WERI-Rb-1 (cell line): ENCODE results near the gene SHISAL1.

Experiments
- DNase-seq: peaks from one replicate; pipeline ENCODE4 v3.0.0-alpha.2; 2020
- H3K27ac ChIP-seq: fragments of 250-450 bp; sonication (Bioruptor Pico); 2 replicates; pipeline ENCODE4 v1.5.1; 2020; ENCODE audit warnings: mild to moderate bottlenecking, moderate library complexity
- H3K27me3 ChIP-seq: fragments of 250-450 bp; sonication (Bioruptor Pico); 2 replicates; pipeline ENCODE4 v1.5.1; 2021; ENCODE audit warnings: mild to moderate bottlenecking, low read depth, moderate library complexity; ENCODE audit not compliant: insufficient read depth, severe bottlenecking
- H3K36me3 ChIP-seq: fragments of 250-450 bp; sonication (Bioruptor Pico); 2 replicates; pipeline ENCODE4 v1.5.1; 2020; ENCODE audit warnings: mild to moderate bottlenecking, moderate library complexity
- H3K4me3 ChIP-seq: 2 replicates; pipeline ENCODE4 v1.5.1; 2011; ENCODE audit warnings: low read depth, mild to moderate bottlenecking, control low read depth, low read length
- H3K9me3 ChIP-seq: fragments of 250-450 bp; sonication (Bioruptor Pico); 2 replicates; pipeline ENCODE4 v1.5.1; 2021; ENCODE audit warnings: mild to moderate bottlenecking, moderate library complexity; ENCODE audit not compliant: severe bottlenecking
- CTCF ChIP-seq: IDR thresholded peaks from 2 replicates; pipeline ENCODE4 v1.5.1; 2011; ENCODE audit warnings: low read depth, mild to moderate bottlenecking, control low read depth, inconsistent platforms, low read length

Gene SHISAL1

GRCh38 chr22:44271732-44272400 lies 40.9 kb downstream of the SHISAL1 start:
- DNase-seq = no peak
- H3K36me3 ChIP-seq = no peaks in the 10 kb centered on the region
- no peak for TF ChIP-seq CTCF
- no peak overlapping the region for H3K4me3 ChIP-seq
- no peaks in the 10 kb centered on the region for H3K9me3 ChIP-seq
- H3K27ac ChIP-seq = no peak overlapping the region
- no peaks in the 10 kb centered on the region for H3K27me3 ChIP-seq

GRCh38 chr22:44271010-44271500 lies 41.7 kb downstream of the SHISAL1 start:
- no peak for TF ChIP-seq CTCF
- Histone ChIP-seq H3K4me3 (no peak overlapping the region), H3K9me3 (no peaks in the 10 kb centered on the region), H3K27me3 (no peaks in the 10 kb centered on the region), H3K36me3 (no peaks in the 10 kb centered on the region), H3K27ac (no peak overlapping the region)
- DNase-seq = no peak

- DNase-seq = no peak
- no peak overlapping the region for H3K27ac ChIP-seq
- no peak for TF ChIP-seq CTCF
- no peaks in the 10 kb centered on the region for H3K27me3 ChIP-seq
- no peak overlapping the region for H3K4me3 ChIP-seq
- H3K36me3 ChIP-seq = no peaks in the 10 kb centered on the region
- no peaks in the 10 kb centered on the region for H3K9me3 ChIP-seq
Observed at GRCh38 chr22:44270556-44270880, 42.2 kb downstream of the SHISAL1 start.

GRCh38 chr22:44269757-44270555 lies 42.8 kb downstream of the SHISAL1 start:
- no peak overlapping the region for H3K4me3 ChIP-seq
- TF ChIP-seq CTCF = no peak

GRCh38 chr22:44269117-44269498 lies 43.6 kb downstream of the SHISAL1 start:
- H3K9me3 ChIP-seq = no peaks in the 10 kb centered on the region
- no peak for DNase-seq

More at GRCh38 chr22:44269757-44270555, 42.8 kb downstream of the SHISAL1 start:
- H3K9me3 ChIP-seq = no peaks in the 10 kb centered on the region
- H3K36me3 ChIP-seq = no peaks in the 10 kb centered on the region
- H3K27me3 ChIP-seq = no peaks in the 10 kb centered on the region
- no peak for DNase-seq
- H3K27ac ChIP-seq = no peak overlapping the region

More at GRCh38 chr22:44269117-44269498, 43.6 kb downstream of the SHISAL1 start:
- TF ChIP-seq CTCF = no peak
- Histone ChIP-seq H3K4me3 (no peak overlapping the region), H3K27ac (no peak overlapping the region), H3K36me3 (no peaks in the 10 kb centered on the region), H3K27me3 (no peaks in the 10 kb centered on the region)
